NCI-H2107 (cell line): ENCODE data around the gene LDHAL6A.

ENCODE experiments used
- DNase-seq: peaks from one replicate; lab custom pipeline; 2025; lab: John Stamatoyannopoulos, UW

LDHAL6A gene

GRCh38 chr11:18490736-18491485 is 35.3 kb downstream of the LDHAL6A start:
- DNase-seq = no peak

DNA sequence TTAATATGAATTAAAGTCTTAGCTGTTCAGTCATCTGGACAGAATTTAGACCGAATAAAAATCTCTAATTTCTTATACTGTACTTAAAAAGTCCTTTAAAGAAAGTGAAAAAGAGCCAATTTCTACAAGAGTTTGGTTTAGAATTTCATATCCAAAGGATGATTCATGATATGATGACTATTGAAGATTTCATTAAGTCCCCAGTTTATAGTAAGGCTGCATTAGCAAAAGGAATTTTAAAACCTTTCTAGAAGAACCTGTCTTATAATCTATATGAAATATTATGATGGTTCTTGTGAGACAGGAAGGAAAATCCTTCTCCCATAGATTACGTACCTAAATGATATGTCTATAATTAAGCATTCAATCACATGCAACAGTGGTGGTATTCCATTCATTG is 36.3 kb downstream of the LDHAL6A start:
- DNase-seq = no peak

- peak; percentile 2 for DNase-seq
Observed at GRCh38 chr11:18492888-18493287, 37.2 kb downstream of the LDHAL6A start.

DNA sequence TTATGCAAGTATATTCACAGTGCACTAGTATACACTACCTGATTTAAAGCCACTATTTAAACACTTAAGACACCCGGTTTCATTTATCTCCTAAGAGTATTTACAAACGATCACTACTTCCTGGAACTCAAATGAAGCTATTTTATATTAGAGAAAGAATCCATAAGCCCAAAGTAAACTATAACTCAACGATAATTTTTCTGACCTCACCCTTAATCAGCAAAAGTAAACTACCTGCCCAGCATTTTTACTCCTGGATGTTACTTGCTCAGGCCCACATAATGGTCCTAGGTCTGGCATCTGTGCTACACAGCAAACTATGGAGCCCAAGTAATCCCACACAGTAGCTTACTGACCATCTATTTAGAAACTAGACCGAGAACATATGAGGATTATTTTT is 37.7 kb downstream of the LDHAL6A start:
- no peak for DNase-seq

DNA sequence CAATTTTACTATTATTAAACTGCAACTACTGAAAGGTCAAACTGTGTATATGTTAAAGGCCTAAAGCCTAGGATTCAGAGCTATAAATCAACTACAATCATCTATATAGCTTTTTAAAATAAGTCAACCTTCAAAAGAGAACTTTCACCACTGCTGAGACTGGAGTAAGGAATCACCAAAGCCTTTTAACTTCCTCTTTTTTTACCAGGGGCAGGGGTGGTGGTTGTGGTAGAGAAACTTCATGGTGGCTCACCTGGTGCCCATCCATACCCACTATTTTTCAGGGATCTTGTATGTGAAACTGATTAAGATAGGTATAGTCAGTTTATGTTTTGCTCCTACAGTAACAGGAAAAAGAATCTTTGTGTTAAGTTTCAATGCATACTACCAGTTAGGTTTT is 39.6 kb downstream of the LDHAL6A start:
- DNase-seq = no peak

DNA sequence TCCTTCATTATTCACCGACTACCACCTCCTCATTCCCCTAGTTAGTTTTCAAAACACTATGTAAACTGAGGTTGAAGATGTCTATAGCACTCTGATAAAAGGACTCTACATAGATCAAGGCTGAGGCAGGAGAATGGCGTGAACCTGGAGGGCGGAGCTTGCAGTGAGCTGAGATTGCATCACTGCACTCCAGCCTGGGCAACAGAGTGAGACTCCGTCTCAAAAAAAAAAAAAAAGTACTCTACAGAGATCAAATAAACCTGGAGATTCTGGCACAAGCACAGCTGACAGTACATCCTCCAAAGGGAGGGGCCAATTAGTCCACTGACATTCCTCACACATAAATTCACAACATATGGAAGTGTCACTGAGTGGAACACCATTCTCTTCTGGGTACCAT is 40.0 kb downstream of the LDHAL6A start:
- no peak for DNase-seq

DNA sequence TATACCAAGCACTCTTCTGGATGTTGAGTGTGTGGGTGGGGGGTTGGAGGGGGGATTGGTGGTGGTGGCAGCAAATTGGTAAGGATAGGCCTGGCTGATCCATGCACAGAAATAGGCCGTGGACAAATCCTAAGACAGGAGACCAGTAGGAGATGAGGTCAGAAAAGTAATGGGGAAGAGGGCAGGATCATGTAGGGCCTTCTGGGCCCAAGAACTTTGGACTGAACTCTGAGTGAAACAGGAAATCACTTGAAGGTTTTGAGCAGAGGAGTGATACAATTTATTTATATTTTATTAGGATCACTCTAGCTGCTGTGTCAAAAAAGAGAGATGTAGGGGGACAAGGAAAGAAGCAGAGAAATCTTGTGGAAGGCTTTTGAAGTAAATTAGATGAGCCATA is 42.4 kb downstream of the LDHAL6A start:
- DNase-seq = no peak

DNA sequence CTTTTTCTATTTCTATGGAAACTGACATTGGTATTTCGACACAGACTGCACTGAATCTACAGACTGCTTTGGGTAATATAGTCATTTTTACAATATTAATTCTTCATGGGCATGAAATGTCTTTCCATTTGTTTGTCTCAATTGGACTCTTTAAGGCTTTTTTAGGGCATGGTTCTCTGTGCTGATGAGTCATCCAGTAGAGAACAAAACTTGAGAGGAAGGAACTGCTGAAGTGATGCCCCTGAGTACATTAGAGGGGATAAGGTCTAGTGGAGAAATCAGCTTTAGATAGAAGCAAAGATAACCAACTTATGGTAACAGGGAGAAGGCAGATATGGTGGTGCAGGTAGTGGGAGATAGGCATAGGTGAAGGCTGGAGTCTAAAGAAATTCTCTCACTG is 46.0 kb downstream of the LDHAL6A start:
- DNase-seq = no peak

DNA sequence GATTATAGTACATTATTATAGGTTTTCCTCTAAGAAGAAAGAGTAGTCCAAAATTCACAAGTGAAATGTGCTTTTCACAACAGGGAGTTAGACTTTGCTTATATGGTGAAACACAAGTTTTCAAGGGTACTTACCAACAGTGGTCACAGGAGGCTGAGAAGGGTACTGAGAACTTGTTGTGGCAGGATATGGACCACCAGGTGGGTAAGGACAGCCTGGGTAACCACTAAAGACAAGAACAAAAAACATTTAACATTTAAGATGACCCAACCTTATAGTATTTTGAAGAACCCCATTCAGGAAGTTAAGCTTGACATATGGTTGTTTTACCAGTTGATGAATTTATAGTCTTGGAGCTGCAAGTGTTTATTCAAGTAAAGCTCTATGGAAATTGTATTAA is 46.7 kb downstream of the LDHAL6A start:
- DNase-seq = no peak

DNA sequence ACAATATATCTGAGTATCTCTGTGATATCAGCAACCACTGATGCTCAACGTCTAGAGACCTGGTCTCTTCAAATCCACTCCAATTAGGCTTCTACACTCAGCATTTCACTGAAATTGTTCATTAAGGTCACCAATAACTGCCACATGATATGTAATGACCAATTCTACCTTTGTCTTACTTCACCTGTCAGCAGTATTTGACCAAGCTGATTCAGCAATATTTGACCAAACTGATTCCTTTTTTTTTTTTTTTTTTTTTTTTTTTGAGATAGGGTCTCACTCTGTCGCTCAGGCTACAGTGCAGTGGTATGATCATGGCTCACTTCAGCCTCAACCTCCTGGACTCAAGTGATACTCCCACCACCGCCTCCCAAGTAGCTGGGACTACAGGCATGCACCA is 65.5 kb downstream of the LDHAL6A start:
- no peak for DNase-seq

- no peak for DNase-seq
Observed at GRCh38 chr11:18522388-18522787, 66.7 kb downstream of the LDHAL6A start.

GRCh38 chr11:18523084-18523483 is 67.4 kb downstream of the LDHAL6A start:
- DNase-seq = no peak

- DNase-seq = no peak
Observed at GRCh38 chr11:18524248-18524647, 68.6 kb downstream of the LDHAL6A start.

GRCh38 chr11:18526130-18526520 is 70.5 kb downstream of the LDHAL6A start:
- no peak for DNase-seq

DNA sequence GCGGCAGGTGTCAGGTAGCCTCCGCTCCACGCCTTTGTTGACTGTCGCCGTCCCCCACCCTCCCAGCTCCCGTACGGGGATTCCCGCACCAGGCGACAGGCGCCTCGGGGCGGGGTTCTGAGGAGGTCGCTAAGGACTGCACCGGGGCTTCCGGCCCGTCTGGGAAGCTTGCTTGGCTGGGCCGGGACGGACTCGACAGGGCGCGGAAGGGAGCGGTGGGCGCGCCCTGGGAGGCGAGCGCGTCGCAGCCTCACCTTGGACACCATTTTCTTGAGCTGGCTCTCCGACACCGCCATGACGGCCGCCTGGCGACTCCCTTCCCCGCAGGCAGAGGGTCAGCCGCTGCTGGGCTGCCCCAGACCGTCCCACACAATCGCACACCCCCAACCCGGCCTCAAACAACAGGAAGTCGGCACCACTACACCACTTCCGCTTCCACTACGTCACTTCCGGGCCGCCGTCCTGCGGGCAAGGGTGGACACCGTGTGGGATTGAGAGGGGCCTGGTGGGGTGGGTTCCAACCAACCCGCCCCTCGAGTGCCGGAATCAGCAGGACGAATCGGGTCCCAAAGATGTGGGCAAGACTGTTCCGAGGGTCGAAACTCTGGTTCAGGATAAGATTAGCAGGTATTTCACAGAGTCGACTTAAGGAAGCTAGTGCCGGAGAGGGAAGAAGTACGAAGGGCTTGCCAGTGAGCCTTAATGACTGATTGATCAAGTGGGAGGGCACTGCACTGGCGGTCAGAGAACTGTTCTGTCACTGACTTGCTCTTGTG is 71.1 kb downstream of the LDHAL6A start, which contains the start of gene TSG101:
TSS of gene TSG101 (minus strand) at position 422 of the 776 bp plus-strand sequence. CDS start at position 296, 126 bp downstream.
- peak; percentile 48 for DNase-seq

DNA sequence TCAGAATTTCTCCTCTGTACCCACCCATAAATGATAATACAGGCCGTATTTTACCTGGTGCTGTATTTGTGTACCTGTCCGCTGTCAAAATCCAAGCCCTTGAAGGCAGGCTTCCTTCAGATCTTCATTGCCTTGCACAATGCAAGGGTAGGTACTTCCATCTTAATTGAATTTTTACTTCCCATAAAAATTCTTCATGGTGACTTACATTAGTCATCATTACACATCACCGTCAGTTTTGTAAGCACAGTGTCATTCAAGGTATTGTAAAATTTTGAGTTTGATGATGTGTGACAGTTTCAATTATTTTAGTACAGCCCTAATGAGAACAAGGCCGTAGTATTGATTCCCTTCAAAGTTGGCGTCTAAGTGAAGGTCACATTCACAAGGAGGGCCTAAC is 71.9 kb downstream of the LDHAL6A start:
- DNase-seq = no peak
